GM12891 (cell line): ENCODE data around the gene CCDC184.
A peak's percentile ranks its signal among the peaks of the same experiment; 100 is the strongest.

Experiments
- DNase-seq: peaks from one replicate; pipeline ENCODE4 v3.0.0; 2011; ENCODE audit warnings: low spot score; ENCODE audit not compliant: insufficient read length
- FAIRE-seq: peaks from 2 replicates; lab custom pipeline; 2011; peaks lifted over from hg19 to GRCh38; lab: Jason Lieb, UNC
- PAX5 ChIP-seq: IDR thresholded peaks from 2 replicates; pipeline ENCODE4 v1.6.1; 2011; ENCODE audit warnings: low read length, moderate library complexity, mild to moderate bottlenecking; ENCODE audit not compliant: insufficient read depth, severe bottlenecking
- POLR2A ChIP-seq: IDR thresholded peaks from 2 replicates; pipeline ENCODE4 v1.6.1; 2011; ENCODE audit warnings: low read depth, low read length, control low read depth
- POLR2AphosphoS5 ChIP-seq: IDR thresholded peaks from 2 replicates; pipeline ENCODE4 v1.6.1; 2011; ENCODE audit warnings: low read depth, low read length, control low read depth
- POU2F2 ChIP-seq: IDR thresholded peaks from 2 replicates; pipeline ENCODE4 v1.6.1; 2011; ENCODE audit warnings: low read depth, mild to moderate bottlenecking, control low read depth, low read length, moderate library complexity
- SPI1 ChIP-seq: IDR thresholded peaks from 2 replicates; pipeline ENCODE4 v1.6.1; 2011; ENCODE audit warnings: low read depth, low read length, control low read depth
- TAF1 ChIP-seq: IDR thresholded peaks from 2 replicates; pipeline ENCODE4 v1.6.1; 2011; ENCODE audit warnings: low read depth, low read length, control low read depth

CCDC184 gene

DNA sequence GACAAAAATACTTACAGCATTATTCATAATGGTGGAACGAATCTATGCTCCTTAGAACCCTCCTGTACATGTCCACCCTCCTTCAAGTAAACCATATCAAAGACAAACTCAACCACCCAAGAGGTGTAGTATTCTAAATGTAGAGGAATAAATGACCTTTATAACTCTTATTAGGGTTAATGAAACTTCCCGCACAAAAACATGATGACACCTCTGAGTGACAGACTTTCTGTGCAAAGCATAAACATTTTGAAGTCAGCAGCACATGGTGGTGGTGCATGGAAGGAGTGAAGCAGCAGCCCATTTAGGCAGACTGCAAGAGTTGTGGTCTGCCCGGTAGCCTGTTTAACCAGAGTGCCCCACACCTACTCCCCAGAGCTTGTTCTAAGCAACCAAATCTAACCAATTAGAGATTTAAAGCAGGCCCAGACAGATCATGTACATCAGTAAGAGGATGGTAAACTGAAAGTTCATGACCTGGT is 25.5 kb upstream of the CCDC184 start:
- TF ChIP-seq POLR2A (no peak), PAX5 (no peak), POLR2AphosphoS5 (no peak), TAF1 (no peak), POU2F2 (no peak), SPI1 (no peak)
- DNase-seq (no peak), FAIRE-seq (no peak)

DNA sequence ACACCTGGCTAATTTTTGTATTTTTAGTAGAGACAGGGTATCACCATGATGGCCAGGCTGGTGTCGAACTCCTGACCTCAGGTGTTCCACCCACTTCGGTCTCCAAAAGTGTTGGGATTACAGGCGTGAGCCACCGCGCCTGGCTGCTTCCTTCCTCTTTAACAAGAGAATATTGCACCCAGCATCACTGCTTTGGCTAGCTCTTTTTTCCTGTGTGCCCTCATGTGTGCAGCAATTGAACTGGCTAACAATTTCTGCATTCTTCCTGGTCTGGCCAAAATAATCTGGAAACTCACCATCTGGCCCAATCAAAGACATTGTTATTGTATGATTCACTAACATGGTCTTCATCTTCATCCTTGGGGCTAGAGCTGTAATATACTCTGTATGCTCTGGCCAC is 23.4 kb upstream of the CCDC184 start:
- FAIRE-seq, result no peak
- TF ChIP-seq SPI1, result no peak
- no peak for TF ChIP-seq POLR2AphosphoS5
- no peak for TF ChIP-seq POLR2A
- no peak for TF ChIP-seq POU2F2
- TF ChIP-seq TAF1, result no peak
- no peak for TF ChIP-seq PAX5
- no peak for DNase-seq

DNA sequence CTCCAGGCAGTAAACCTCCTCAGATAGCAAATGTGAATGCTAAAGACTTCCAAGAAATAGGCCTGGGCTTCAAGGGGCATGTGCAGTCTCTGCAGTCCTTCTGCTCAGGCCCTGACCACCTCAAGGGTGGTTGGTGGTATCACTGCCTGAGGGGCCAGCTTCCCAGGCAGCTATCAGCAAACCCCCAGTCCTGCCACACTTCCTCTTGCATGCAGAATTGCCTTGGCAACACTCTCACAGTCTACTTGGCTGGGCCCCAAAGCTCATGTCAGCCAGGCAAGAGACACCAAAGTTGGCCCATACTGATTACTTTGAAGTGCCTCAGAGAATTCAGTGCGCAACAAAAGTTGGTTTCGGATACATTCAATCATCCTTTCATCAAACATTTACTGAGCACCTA is 22.6 kb upstream of the CCDC184 start:
- FAIRE-seq, result peak; percentile 23
- TF ChIP-seq POU2F2, result no peak
- peak; percentile 72 for TF ChIP-seq SPI1

DNA sequence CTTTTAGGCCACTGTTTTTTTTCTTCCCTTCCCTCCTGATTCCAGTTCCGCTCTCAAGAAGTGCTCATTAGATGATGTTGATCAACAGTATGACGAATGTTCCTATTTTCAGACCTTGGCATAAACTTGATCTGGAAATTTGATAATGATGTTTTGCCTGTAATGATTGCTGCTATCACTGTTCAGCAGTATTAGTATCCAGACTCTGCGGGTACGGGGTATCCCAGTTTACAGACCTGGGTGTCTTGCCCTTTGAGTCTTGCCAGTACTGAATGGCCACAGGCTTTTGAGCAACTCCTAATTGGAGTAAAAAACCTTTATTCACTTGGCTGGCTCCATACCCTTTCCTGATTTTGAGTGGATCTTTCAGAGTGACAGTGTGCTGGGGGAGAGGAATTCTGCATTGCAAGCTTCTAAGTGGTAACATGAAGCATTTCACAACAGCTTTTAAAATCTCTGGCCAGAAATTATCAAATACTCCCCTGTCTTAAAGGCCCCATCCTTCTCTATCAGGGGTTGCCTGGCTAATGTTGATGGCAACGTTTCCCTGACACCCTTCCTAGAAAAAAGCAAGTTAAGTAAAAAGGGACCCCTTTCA is 20.2 kb upstream of the CCDC184 start:
- DNase-seq, result no peak
- no peak for FAIRE-seq
- TF ChIP-seq POU2F2, result no peak
- TF ChIP-seq TAF1, result no peak
- TF ChIP-seq PAX5, result no peak
- TF ChIP-seq POLR2A, result no peak
- TF ChIP-seq POLR2AphosphoS5, result no peak
- no peak for TF ChIP-seq SPI1

More for the DNA sequence above, 22.6 kb upstream of the CCDC184 start:
- DNase-seq, result no peak

DNA sequence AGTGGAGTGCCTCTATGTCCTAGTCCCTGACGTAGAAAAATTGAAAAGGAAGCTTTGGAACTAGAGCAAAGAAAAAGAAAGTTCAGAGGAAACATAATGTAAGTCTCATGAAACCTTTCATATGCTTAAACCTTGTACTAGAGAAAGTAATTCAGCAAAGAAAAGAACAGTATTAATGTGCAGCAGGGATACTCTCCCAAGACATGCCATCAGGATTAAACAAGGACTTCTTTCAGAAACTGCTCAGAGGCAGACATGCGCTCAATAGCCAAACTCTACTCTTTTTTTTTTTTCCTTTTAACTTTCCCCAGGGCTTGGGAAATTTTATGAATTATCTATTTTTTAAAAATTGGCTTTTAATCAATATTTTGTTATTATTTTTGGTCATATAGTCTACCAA is 19.0 kb upstream of the CCDC184 start:
- DNase-seq (no peak), FAIRE-seq (no peak)
- TF ChIP-seq PAX5 (no peak), POLR2AphosphoS5 (no peak), POU2F2 (no peak), SPI1 (no peak), TAF1 (no peak), POLR2A (no peak)

DNA sequence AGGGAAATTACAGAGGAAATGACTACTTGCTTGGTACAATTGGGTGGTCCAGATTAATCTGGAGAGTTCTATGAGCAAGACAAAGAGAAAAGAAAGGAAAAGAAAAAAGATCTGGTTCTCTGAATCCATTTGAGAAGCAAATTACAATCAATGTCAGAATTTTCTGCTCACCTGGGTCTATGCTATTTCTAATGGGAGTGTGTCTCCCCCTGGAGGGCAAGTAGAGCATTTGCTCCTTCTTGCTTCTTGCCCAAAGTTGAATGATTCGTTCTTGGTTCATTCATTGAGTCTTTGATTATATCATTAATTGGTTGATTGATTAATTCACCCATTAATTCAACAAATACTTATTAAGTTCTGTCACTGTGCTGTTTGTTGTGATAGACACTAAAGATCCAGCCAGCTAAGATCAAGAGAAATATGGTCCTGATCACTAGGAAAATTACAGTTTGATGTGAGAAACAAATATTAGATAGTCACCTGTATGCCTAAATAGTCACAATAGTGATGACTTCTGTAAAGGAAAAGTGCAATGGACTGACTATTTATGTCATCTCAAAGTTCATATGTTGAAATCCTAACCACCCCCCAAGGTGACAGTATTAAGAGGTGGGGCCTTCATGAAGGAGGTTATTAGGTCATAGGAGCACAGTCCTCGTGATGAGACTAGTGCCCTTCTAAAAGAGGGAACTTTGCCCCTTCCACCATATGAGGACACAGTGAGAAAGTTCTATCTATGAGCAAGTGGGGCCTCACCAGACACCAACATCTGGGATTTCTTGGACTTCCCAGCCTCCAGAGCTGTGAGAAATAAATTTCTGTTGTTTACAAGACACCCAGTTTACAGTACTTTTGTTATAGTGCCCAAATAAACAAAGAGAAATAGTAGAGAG is 18.1 kb upstream of the CCDC184 start:
- DNase-seq, result no peak
- peak; percentile 93 for FAIRE-seq

DNA sequence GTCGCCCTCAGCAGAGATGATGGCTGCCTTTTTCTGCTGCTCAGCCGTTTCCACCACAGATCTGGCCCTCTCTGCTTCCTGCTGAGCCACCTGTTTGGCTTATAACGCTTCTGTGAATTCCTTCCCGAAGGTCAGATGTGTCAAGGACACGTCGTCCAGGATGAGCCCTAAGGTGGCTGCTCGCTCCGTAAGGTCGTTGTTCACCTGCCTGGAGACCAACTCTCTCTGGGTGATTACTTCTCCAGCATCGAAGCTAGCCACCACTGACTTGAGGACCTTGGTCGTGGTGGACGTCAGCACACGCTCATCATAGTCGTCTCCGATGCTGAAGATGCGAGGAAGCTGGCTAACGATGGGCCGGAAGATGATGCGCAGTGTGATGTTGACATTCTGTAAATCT is 14.4 kb upstream of the CCDC184 start:
- FAIRE-seq (peak; percentile 13), DNase-seq (no peak)
- no peak for TF ChIP-seq POLR2AphosphoS5
- no peak for TF ChIP-seq PAX5
- no peak for TF ChIP-seq POU2F2
- no peak for TF ChIP-seq SPI1
- TF ChIP-seq POLR2A, result no peak
- TF ChIP-seq TAF1, result no peak

More for the DNA sequence above, 18.1 kb upstream of the CCDC184 start:
- no peak for TF ChIP-seq TAF1
- TF ChIP-seq POLR2AphosphoS5, result no peak
- no peak for TF ChIP-seq PAX5
- TF ChIP-seq POU2F2, result no peak
- no peak for TF ChIP-seq SPI1
- no peak for TF ChIP-seq POLR2A

DNA sequence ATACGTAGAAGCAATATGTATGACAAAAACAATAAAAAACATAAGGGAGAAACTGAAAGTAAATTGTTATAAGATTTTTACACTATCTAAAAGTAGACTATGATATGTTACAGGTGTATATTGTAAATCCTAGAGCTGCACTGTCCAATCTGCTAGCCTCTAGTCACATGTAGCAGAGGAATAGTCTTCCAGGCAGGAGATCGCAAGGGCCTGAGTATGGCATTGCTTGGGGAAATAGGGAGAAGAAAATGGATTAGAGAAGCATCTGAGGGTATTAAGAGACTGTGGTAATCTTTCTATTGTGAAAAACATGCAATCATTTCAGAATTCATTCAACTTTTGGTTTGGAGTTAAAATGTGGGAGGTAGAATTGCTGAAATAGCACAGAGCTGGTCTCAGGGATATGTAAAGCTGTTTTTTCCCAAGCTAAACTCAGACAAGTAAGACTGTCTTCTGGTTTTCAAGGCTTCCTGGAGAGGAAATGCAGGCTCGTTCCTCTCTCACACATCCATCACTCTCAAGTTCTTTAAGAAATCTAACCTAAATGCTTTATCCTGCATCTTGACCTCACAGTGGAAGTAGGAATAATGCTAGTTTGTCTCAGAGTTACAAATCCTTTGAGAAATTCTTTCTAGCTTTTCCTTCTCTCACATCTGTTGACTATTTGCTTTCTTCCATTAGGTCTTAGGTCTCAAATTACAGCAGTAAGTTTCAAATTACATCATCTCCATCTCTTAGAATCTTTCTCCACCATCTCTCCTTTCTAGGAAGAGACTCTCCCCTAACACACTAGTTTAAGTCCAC is 7.6 kb upstream of the CCDC184 start:
- no peak for FAIRE-seq
- TF ChIP-seq TAF1, result no peak
- no peak for TF ChIP-seq POLR2AphosphoS5
- no peak for TF ChIP-seq PAX5
- no peak for TF ChIP-seq POU2F2
- no peak for TF ChIP-seq POLR2A

DNA sequence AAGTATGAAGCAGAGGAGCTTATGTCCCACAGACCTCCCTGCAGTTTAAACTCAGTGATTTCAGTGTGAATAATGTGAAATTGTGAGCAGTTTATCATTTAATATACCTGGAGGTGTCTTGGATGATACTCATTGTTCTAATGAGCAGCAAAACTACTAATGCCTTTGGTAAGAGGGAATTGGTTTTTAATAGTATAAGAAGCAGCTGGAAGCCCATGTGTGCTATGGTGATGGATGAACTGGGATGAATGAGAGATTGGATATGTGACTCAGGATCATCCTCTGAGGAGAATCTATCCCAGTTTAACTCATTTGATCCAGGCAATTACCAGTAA is 7.1 kb upstream of the CCDC184 start:
- FAIRE-seq, result no peak
- DNase-seq, result no peak
- TF ChIP-seq TAF1, result no peak
- no peak for TF ChIP-seq PAX5
- no peak for TF ChIP-seq POLR2AphosphoS5
- no peak for TF ChIP-seq SPI1
- TF ChIP-seq POU2F2, result no peak
- no peak for TF ChIP-seq POLR2A

More for the DNA sequence above, 7.6 kb upstream of the CCDC184 start:
- DNase-seq, result no peak
